ENCODE data around the gene CCDC201. TPM values are rescaled to one million over a fixed set of nuclear protein-coding genes. Genes with fewer than 3 reads are reported as not detected.
"Not testable (repeated sequence)": the region's sequence is repeated elsewhere in the genome, so short reads cannot be mapped to it uniquely, and the experiment has no call there.

CCDC201 gene
- total RNA-seq, 1 donor from 2014 or later = not detected

DNA sequence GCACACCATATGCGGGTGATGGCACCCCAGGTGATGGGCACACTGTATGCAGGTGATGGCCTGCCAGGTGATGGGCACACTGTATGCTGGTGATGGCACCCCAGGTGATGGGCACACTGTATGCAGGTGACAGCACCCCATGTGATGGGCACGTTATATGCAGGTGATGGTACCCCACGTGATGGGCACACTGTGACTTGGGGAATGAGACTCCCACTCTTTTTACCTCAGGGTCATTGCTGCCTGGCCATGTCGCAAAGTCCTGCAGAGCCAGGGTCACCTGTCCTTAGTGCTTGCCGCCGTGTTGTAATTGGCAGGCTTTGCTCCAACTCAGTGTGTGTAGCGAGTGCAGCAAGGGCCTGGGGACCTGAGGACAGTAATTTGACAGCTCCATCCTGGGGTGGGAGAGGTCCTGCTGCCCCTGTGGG lies 7.6 kb upstream of the CCDC201 start:
- Mint-ChIP-seq H3K36me3 (ENCODE audit: low read depth) (no peaks in the 10 kb centered on the region), H3K4me1 (ENCODE audit: low read depth) (no peaks in the 10 kb centered on the region), H3K9me3 (no peaks in the 10 kb centered on the region), H3K27ac (no peak overlapping the region), H3K4me3 (no peak overlapping the region), H3K27me3 (ENCODE audit: insufficient read depth) (peaks cover 4% of the 10 kb centered on the region)
- no peak for DNase-seq (ENCODE audit: low spot score)
- intact Hi-C loops (cut with micrococcal nuclease) = no loop called here

DNA sequence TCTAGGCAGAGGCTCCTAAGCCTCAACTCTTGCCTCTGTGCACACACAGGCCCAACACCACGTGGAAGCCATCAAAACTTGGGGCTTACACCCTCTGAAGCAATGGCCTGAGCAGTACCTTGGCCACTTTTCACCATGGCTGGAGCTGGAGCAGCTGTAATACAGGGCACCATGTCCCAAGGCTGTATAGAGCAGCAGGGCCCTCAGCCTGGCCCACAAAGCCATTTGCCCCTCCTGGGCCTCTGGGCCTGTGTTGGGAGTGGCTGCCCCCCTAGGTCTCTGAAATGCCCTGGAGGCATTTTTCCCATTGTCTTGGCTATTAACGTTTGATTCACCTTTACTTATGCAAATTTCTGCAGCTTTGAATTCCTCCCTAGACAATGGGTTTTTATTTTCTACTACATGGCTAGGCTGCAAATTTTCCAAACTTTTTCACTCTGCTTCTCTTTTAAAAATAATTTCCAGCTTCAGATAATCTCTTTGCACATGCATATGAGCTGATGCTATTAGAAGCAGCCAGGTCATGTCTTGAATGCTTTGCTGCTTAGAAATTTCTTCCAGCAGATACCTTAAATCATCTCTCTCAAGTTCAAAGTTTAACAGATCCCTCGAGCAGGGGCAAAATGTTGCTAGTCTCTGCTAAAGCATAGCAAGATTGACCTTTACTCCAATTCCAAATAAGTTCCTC lies 5.7 kb upstream of the CCDC201 start:
- intact Hi-C loops (cut with micrococcal nuclease) = no loop called here

DNA sequence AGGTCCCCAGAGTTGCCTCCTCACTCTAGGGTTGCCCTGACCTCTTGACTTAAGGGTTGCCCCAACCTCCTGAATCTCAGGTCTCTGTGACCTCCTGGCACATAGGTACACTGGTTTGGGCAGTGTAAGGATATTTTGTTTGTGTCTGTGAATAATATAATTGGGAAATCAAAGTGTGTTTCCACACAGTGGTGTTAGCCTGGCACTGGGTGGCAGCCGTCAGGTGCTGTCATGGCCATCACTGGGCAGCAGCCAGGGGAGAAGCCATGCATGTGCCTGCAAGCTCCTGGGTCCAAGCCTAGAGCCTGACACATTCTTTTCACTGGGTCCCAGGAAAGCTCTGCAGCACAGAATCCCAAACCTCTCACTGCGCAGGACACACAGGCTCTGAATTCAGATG lies 3.6 kb upstream of the CCDC201 start:
- no peak for DNase-seq (ENCODE audit: low spot score)
- Mint-ChIP-seq H3K36me3 (ENCODE audit: low read depth) (no peaks in the 10 kb centered on the region), H3K27me3 (ENCODE audit: insufficient read depth) (no peaks in the 10 kb centered on the region), H3K9me3 (no peaks in the 10 kb centered on the region), H3K4me3 (no peak overlapping the region), H3K4me1 (ENCODE audit: low read depth) (no peaks in the 10 kb centered on the region), H3K27ac (no peak overlapping the region)
- intact Hi-C loops (cut with micrococcal nuclease) = no loop called here

More for the DNA sequence above, 5.7 kb upstream of the CCDC201 start:
- no peak for DNase-seq (ENCODE audit: low spot score)
- Mint-ChIP-seq H3K4me1 (ENCODE audit: low read depth) (no peaks in the 10 kb centered on the region), H3K27ac (no peak overlapping the region), H3K9me3 (no peaks in the 10 kb centered on the region), H3K36me3 (ENCODE audit: low read depth) (no peaks in the 10 kb centered on the region), H3K4me3 (no peak overlapping the region), H3K27me3 (ENCODE audit: insufficient read depth) (no peaks in the 10 kb centered on the region)

DNA sequence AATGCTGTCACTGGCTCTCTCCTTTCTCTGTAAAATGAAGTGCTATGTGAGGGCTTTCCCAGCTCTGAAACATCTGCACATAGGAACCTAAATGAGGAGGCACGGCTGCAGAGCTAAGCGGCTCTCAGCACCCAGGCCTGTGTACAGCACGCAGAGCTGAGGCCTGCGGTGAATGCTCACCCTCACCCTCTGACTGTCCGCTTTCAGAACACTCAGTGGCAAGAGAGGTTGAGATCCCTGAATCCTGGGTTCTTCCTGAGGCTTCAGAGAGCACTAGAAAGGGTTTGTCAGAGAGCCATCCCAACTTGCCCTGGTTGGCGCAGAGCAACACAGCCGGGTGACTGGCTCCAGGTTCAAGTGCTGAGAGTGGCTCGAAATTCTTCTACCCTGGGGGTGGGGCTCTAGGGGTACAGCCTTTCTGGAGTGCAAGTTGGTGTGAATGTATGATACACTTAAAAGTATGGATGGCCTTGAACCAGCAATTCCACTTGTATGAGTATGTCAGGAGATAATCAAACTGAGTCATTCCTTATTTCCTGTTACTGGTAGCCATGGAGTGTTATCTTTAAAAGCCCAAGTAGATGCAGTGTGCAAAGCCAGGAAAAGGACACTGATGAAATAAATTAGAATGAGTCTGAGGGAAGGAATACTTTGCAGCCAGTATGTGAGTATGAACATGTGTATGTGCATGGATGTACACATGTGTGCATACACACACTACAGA lies 1.7 kb upstream of the CCDC201 start:
- intact Hi-C loops (cut with micrococcal nuclease) = no loop called here
- Mint-ChIP-seq H3K36me3 (ENCODE audit: low read depth) (no peaks in the 10 kb centered on the region), H3K4me3 (no peak overlapping the region), H3K9me3 (no peaks in the 10 kb centered on the region), H3K27me3 (ENCODE audit: insufficient read depth) (peaks cover 5% of the 10 kb centered on the region), H3K27ac (no peak overlapping the region), H3K4me1 (ENCODE audit: low read depth) (no peaks in the 10 kb centered on the region)
- DNase-seq (ENCODE audit: low spot score) = no peak

DNA sequence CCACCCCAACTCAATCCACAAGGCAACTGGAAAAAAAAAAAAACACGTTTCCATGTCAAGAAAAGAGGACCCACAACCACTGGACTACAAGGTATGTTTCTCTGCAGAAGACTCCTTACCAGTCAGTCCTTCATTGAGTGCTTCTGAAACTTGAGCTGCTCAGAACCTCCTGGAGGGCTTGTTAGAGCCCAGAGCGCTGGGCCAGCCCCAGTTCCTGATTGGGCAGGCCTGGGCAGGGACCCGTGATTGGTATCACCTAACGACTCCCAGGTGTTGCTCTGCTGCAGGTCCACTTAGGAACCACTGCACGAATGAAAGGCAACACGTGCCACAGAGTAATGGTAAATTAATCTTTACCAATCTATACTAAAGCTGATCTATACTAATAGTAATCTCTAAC lies 473 bp upstream of the CCDC201 start:
- H3K9me3 Mint-ChIP-seq = no peaks in the 10 kb centered on the region

DNA sequence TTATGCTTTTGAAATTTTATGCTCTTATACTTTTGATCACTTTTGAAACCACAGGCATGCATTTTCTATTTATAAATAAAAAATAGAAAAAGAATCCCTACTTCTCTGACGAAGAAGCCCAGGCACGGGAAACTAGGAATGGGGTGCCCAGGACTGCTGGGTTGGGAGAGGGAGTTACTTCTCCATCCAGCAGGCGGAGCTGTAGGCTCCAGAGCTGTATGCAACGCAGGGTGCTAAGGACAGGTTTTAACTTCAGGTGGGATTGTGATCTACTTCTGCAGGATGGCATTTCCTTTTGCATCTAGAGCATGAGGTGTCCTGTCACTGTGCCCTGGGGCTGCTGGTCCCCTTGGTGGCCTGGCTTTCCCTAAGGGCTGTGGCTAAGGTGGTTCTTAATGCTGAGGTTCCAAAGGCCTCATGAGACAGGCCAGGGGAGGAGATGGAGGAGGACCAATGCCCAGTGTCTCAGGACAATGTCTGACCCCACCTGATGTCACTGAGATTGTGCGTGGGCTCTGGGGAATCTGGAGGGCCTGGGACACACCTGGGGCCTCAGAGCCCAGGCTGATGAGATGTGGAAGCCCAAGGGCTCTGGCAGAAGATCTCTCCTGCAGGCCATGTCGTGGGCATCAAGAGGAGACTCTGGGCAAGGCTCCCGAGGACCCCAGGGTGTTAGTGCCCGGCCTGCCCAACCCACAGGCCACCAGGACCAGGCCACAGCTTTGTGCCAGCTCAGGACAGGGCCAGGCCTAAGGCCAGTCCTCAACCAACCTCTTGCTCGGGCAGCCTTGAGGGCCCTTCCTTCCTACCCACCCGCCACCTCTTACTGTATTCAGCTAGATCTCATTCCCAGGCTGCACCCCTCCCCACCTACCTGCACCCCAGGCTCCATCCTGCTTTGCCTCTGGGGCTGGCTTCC lies 507 bp downstream of the CCDC201 start:
- Mint-ChIP-seq H3K9me3 (no peaks in the 10 kb centered on the region), H3K36me3 (ENCODE audit: low read depth) (no peaks in the 10 kb centered on the region), H3K27me3 (ENCODE audit: insufficient read depth) (peaks cover 5% of the 10 kb centered on the region), H3K4me1 (ENCODE audit: low read depth) (no peaks in the 10 kb centered on the region), H3K4me3 (no peak overlapping the region), H3K27ac (no peak overlapping the region)
- no peak for DNase-seq (ENCODE audit: low spot score)
- intact Hi-C loops (cut with micrococcal nuclease) = no loop called here

More for the DNA sequence above, 473 bp upstream of the CCDC201 start:
- DNase-seq (ENCODE audit: low spot score) = no peak
- no peak overlapping the region for H3K27ac Mint-ChIP-seq
- intact Hi-C loops (cut with micrococcal nuclease) = no loop called here
- H3K4me1 Mint-ChIP-seq (ENCODE audit: low read depth) = no peaks in the 10 kb centered on the region
- H3K4me3 Mint-ChIP-seq = no peak overlapping the region
- peaks cover 5% of the 10 kb centered on the region for H3K27me3 Mint-ChIP-seq (ENCODE audit: insufficient read depth)
- no peaks in the 10 kb centered on the region for H3K36me3 Mint-ChIP-seq (ENCODE audit: low read depth)

DNA sequence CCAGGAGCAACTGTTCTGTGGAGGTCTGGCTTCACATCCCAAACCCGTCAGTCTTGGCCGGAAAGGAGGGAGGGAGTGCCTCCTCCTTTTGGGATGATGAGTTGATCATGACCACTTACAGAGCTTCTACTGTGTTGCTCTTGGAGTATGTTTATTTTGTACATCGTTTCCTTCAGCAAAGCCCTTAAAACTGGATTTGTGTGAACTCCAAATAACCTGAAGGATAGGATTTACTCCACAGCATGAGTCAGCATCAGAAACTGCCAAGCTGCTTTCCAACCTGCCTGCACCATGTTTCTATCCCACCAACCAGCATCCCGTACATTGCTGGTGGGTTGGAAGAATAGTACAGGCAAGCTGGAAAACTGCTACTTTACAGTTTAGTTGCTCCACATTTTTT lies 3.5 kb downstream of the CCDC201 start:
- no peaks in the 10 kb centered on the region for H3K9me3 Mint-ChIP-seq
- no peak overlapping the region for H3K27ac Mint-ChIP-seq
- intact Hi-C loops (cut with micrococcal nuclease) = no loop called here
- no peak overlapping the region for H3K4me3 Mint-ChIP-seq
- H3K27me3 Mint-ChIP-seq (ENCODE audit: insufficient read depth) = peaks cover 5% of the 10 kb centered on the region
- H3K4me1 Mint-ChIP-seq (ENCODE audit: low read depth) = no peaks in the 10 kb centered on the region
- no peaks in the 10 kb centered on the region for H3K36me3 Mint-ChIP-seq (ENCODE audit: low read depth)
- DNase-seq (ENCODE audit: low spot score) = no peak

DNA sequence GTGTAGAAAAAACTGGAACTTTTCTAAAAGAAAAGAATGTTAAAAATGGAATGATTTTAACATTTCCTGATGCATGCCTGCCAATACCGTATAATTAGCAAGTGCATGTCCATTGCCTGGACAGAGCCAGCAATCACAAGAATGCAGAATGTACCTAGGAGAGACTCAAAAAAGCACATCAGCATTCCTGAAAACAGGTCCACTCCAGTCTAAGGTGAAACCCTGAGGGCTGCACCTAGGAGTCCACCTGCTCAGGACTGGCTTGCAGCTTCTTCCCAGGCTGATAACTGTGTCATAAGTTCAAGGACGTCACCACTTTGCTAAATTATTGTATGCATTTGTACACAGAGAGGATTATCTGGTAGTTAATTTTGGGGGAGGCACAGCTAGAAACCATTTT lies 5.4 kb downstream of the CCDC201 start:
- no peaks in the 10 kb centered on the region for H3K9me3 Mint-ChIP-seq
- no peak overlapping the region for H3K27ac Mint-ChIP-seq
- no peaks in the 10 kb centered on the region for H3K4me1 Mint-ChIP-seq (ENCODE audit: low read depth)
- H3K36me3 Mint-ChIP-seq (ENCODE audit: low read depth) = no peaks in the 10 kb centered on the region
- intact Hi-C loops (cut with micrococcal nuclease) = no loop called here
- no peak overlapping the region for H3K4me3 Mint-ChIP-seq
- DNase-seq (ENCODE audit: low spot score) = no peak
- H3K27me3 Mint-ChIP-seq (ENCODE audit: insufficient read depth) = peaks cover 5% of the 10 kb centered on the region

DNA sequence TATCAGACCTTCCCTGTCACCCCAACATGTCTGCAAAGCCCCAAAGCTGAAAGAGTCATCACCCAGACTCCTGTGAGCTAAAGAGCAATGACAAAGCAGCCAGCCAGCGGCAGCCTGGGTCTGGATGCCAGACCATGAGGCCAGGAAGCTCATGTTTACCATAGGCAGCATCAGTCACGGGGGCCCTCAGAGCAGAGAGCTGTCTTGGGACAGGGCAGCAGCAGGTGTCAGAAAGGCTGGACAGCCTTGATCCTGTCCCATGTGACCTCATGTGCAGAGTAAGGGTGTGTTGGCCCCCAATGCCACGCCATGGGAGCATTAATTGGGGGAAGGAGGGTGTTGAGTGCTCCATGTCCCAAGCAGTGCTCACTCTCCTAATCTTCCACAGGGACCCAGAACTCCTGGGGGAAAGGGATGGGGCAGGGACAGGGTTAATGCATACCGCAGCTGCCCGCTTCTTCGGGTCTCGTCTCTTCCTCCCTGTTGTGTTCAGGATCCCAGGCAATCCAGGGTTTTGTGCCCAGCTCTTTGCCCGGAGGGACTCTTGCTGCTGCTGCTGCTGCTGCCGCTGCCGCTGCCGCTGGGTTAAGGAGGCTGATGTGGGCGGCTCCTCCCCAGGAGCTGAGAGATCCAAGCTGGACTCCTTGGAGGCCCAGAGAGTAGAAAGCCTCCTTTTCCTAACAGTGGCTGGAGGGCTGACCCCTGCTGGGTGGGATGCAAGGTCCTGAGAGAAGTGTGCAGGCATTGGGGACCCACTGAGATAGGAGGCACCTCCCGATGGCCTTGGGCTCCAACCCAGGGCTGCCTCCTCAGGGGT lies 7.1 kb downstream of the CCDC201 start:
- no peak overlapping the region for H3K27ac Mint-ChIP-seq
- H3K27me3 Mint-ChIP-seq (ENCODE audit: insufficient read depth) = peaks cover 5% of the 10 kb centered on the region
- intact Hi-C loops (cut with micrococcal nuclease) = no loop called here
- H3K9me3 Mint-ChIP-seq = no peaks in the 10 kb centered on the region
- no peaks in the 10 kb centered on the region for H3K36me3 Mint-ChIP-seq (ENCODE audit: low read depth)
- H3K4me1 Mint-ChIP-seq (ENCODE audit: low read depth) = no peaks in the 10 kb centered on the region
- DNase-seq (ENCODE audit: low spot score) = no peak
- no peak overlapping the region for H3K4me3 Mint-ChIP-seq

DNA sequence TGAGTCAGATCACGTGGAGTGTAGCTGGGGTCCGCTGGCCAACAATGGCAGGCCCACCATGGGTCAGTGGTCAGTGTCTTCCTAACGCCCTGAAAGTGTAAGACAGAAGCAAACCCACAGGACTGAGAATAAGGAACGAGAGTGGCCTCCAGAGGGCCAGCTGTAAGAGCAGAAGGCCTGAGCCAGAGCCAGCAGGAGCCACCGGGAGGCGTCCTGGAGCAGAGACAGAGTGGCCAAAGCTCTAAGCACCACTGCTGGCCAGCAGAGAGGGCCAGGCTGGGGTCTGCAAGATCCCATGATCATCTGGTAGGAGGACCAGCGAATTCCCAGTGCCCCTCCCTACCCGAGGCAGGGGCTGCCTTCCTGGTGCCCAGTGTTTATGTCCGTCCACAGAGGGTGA lies 9.2 kb downstream of the CCDC201 start:
- Mint-ChIP-seq H3K4me1 (ENCODE audit: low read depth) (no peaks in the 10 kb centered on the region), H3K27me3 (ENCODE audit: insufficient read depth) (no peaks in the 10 kb centered on the region), H3K27ac (no peak overlapping the region), H3K36me3 (ENCODE audit: low read depth) (no peaks in the 10 kb centered on the region), H3K4me3 (no peak overlapping the region), H3K9me3 (no peaks in the 10 kb centered on the region)
- DNase-seq (ENCODE audit: low spot score) = no peak
- intact Hi-C loops (cut with micrococcal nuclease) = no loop called here

DNA sequence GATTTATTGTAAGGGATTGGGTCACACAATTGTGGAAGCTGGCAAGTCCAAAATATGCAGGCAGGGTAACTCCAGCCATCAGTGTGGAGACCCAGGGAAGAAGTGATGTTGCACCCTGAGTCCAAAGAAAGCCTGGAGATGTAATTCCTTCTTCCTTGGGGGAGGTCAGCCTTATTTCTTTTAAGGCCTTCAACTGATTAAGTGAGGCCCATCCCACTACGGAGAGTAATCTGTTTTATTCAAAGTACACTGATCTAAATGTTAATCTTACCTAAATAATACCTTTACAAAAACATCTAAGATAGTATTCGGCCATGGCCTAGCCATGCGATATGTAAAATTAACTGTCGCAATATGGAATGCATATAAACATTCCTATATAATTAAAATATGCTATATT lies 16.0 kb downstream of the CCDC201 start:
- intact Hi-C loops (cut with micrococcal nuclease) = loop anchor here (10.0 kb wide), 1 partner anchor 592 kb away; no protein-coding TSS in a partner anchor
- not testable (repeated sequence) for H3K4me3 Mint-ChIP-seq; H3K27me3 Mint-ChIP-seq (ENCODE audit: insufficient read depth); DNase-seq (ENCODE audit: low spot score); H3K27ac Mint-ChIP-seq; H3K36me3 Mint-ChIP-seq (ENCODE audit: low read depth); H3K9me3 Mint-ChIP-seq; H3K4me1 Mint-ChIP-seq (ENCODE audit: low read depth)

DNA sequence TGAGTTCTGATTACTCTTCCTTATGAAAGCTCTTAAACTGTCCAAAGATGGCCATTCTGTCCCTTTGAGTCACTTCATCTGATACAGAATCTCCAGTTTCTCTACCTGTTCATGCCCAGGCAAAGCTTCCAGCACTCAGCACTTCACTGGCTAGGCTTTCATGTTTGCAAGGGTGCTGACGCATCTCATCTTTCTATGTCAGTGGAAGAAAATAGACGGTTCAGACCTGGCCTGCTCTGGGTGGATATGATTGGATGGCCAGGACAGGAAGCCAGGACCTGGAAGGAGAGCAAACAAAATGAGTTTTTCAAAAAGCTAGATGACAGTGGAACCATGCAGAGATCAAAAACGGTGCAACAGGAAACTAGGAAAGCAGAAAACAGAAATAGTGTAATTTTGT lies 17.2 kb downstream of the CCDC201 start:
- not testable (repeated sequence) for H3K27ac Mint-ChIP-seq; DNase-seq (ENCODE audit: low spot score); H3K4me3 Mint-ChIP-seq; H3K9me3 Mint-ChIP-seq; H3K4me1 Mint-ChIP-seq (ENCODE audit: low read depth); H3K27me3 Mint-ChIP-seq (ENCODE audit: insufficient read depth); H3K36me3 Mint-ChIP-seq (ENCODE audit: low read depth)
- intact Hi-C loops (cut with micrococcal nuclease) = loop anchor here (10.0 kb wide), 1 partner anchor 591 kb away; no protein-coding TSS in a partner anchor

All from activated T-helper 1 cell treated with anti-CD3 and anti-CD28 coated beads, Interleukin-12 subunit alpha, Interleukin-12 subunit beta, Interleukin-2, Interleukin-4 antibody, amounts not matched to agents 30 ng/mL and 10 ng/mL and 1 ng/mL, durations not matched to agents 14 hours and 24 hours and 36 hours (primary cell).